Esophagus muscularis mucosa (tissue), 4 donors: ENCODE measurements around the gene NT5DC1.

ENCODE experiments used
- EP300 ChIP-seq: sonication (generic); formaldehyde crosslinking; IDR thresholded peaks from one replicate; pipeline ENCODE4 v1.6.1; 2017; ENCODE audit warnings: antibody characterized with exemption
- POLR2A ChIP-seq: fragments of 450-650 bp; IDR thresholded peaks from one replicate; pipeline ENCODE4 v1.6.1; 2017; ENCODE audit warnings: antibody characterized with exemption, moderate library complexity, mild to moderate bottlenecking, low read depth
- POLR2AphosphoS5 ChIP-seq, 2 donors: sonication (generic); formaldehyde crosslinking; IDR thresholded peaks; one replicate each; pipeline ENCODE4 v1.6.1; 2017; ENCODE audit warnings: antibody characterized with exemption in 2 of 2
- TF ChIP-seq, protein P1 (sequence below), 3 experiments: fragments of 200-600 bp in 2 of 3; fragments of 450-650 bp in 1 of 3; sonication (generic) in 2 of 3; IDR thresholded peaks; one replicate each; pipeline ENCODE4 v1.5.1; 2017 to 2019; ENCODE audit warnings: antibody characterized with exemption in 3 of 3, mild to moderate bottlenecking in 2 of 3, moderate library complexity in 1 of 3

- TF ChIP-seq, protein P1, sequence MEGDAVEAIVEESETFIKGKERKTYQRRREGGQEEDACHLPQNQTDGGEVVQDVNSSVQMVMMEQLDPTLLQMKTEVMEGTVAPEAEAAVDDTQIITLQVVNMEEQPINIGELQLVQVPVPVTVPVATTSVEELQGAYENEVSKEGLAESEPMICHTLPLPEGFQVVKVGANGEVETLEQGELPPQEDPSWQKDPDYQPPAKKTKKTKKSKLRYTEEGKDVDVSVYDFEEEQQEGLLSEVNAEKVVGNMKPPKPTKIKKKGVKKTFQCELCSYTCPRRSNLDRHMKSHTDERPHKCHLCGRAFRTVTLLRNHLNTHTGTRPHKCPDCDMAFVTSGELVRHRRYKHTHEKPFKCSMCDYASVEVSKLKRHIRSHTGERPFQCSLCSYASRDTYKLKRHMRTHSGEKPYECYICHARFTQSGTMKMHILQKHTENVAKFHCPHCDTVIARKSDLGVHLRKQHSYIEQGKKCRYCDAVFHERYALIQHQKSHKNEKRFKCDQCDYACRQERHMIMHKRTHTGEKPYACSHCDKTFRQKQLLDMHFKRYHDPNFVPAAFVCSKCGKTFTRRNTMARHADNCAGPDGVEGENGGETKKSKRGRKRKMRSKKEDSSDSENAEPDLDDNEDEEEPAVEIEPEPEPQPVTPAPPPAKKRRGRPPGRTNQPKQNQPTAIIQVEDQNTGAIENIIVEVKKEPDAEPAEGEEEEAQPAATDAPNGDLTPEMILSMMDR (IDR thresholded peaks at IDR 0.05), result no peak
- TF ChIP-seq POLR2A (no peak), POLR2AphosphoS5 (IDR thresholded peaks at IDR 0.05) (no peak), EP300 (no peak)
Observed at GRCh38 chr6:116191881-116192280, 91.2 kb downstream of the NT5DC1 start.
